HL-60 (cell line): ENCODE measurements around the gene POLN.

Experiments
- DNase-seq, 2 experiments: peaks; one replicate each; pipeline ENCODE4 v3.0.0-alpha.2; 2010 to 2020; ENCODE audit warnings: low read depth in 1 of 2, low spot score in 1 of 2
- H3K27ac ChIP-seq: fragments of 250-450 bp; sonication (Bioruptor Pico); replicated peaks from 2 replicates; pipeline ENCODE4 v1.5.1; 2020; ENCODE audit warnings: mild to moderate bottlenecking, moderate library complexity
- H3K27me3 ChIP-seq: fragments of 250-450 bp; sonication (Bioruptor Pico); 2 replicates; pipeline ENCODE4 v1.5.1; 2021; ENCODE audit warnings: mild to moderate bottlenecking, moderate library complexity; ENCODE audit not compliant: insufficient read depth, poor library complexity, severe bottlenecking
- H3K4me3 ChIP-seq: replicated peaks from 2 replicates; pipeline ENCODE4 v1.5.1; 2011; ENCODE audit warnings: mild to moderate bottlenecking, control low read depth, low read length; ENCODE audit not compliant: insufficient read depth
- GABPA ChIP-seq: IDR thresholded peaks from 2 replicates; pipeline ENCODE4 v1.6.1; 2012; ENCODE audit warnings: low read depth
- POLR2AphosphoS5 ChIP-seq: IDR thresholded peaks from 2 replicates; pipeline ENCODE4 v1.6.1; 2012; ENCODE audit warnings: low read depth
- REST ChIP-seq: IDR thresholded peaks from 2 replicates; pipeline ENCODE4 v1.6.1; 2012; ENCODE audit warnings: low read depth; ENCODE audit not compliant: insufficient replicate concordance
- SPI1 ChIP-seq: IDR thresholded peaks from 2 replicates; pipeline ENCODE4 v1.6.1; 2012; ENCODE audit warnings: low read depth, mild to moderate bottlenecking, borderline replicate concordance
- TF ChIP-seq, protein P1 (sequence below): IDR thresholded peaks from one replicate; pipeline ENCODE4 v1.5.1; 2011; ENCODE audit warnings: low read length, control low read depth, inconsistent platforms; ENCODE audit not compliant: insufficient read depth

The POLN gene

DNA sequence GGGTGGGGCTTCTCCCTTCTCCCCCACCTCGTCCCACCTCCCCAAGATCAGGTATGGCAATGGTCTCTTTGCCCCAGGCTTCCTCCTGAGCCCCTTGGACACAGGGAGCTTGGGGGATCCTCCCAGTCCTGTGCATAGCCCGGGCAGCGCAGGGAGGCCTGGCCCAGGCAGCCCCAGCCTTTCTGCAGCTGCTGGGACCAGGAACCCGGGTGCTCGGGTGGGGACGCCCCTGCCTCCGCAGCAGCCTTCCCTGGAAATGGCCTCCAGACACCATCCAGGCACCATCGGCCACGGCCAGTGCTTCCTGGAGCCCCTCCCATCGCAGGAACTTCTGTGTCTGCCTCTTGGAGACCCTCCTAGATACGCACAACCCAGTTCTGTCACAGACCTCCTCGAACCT is 25.9 kb upstream of the POLN start:
- Histone ChIP-seq H3K27me3 (no peaks in the 10 kb centered on the region), H3K27ac (no peak overlapping the region), H3K4me3 (no peak overlapping the region)
- no peak for TF ChIP-seq GABPA
- TF ChIP-seq, protein P1, sequence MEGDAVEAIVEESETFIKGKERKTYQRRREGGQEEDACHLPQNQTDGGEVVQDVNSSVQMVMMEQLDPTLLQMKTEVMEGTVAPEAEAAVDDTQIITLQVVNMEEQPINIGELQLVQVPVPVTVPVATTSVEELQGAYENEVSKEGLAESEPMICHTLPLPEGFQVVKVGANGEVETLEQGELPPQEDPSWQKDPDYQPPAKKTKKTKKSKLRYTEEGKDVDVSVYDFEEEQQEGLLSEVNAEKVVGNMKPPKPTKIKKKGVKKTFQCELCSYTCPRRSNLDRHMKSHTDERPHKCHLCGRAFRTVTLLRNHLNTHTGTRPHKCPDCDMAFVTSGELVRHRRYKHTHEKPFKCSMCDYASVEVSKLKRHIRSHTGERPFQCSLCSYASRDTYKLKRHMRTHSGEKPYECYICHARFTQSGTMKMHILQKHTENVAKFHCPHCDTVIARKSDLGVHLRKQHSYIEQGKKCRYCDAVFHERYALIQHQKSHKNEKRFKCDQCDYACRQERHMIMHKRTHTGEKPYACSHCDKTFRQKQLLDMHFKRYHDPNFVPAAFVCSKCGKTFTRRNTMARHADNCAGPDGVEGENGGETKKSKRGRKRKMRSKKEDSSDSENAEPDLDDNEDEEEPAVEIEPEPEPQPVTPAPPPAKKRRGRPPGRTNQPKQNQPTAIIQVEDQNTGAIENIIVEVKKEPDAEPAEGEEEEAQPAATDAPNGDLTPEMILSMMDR, result no peak
- TF ChIP-seq SPI1, result no peak
- TF ChIP-seq POLR2AphosphoS5, result no peak
- TF ChIP-seq REST, result no peak
- no peak for DNase-seq

DNA sequence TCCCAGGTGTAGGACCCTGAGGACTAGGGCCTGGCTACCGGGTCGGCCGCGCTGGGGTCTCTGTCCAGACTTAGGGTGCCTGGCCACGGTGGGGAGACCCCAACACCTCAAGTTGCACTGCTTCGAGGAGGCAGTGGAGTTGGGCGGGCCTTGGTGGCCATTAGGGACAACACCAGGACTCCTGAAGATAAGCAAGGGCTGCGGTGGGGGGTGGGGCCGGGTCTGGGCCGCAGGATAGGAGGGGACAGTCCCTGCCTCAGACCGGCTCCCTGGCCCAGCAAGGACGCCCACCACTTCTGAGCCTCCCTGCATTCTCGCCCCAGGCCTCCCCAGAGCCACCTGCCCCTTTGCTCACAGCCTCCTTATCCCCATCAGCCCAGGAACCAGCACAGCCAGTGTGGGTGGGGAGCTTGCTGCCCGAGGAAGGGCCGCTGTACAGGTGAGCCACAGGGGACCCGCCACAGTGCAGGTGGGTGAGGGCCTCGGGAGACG is 25.4 kb upstream of the POLN start:
- TF ChIP-seq GABPA, result no peak
- TF ChIP-seq SPI1, result no peak
- TF ChIP-seq REST, result no peak
- TF ChIP-seq POLR2AphosphoS5, result no peak
- no peak overlapping the region for H3K4me3 ChIP-seq
- H3K27me3 ChIP-seq, result no peaks in the 10 kb centered on the region
- DNase-seq, result no peak
- no peak overlapping the region for H3K27ac ChIP-seq

DNA sequence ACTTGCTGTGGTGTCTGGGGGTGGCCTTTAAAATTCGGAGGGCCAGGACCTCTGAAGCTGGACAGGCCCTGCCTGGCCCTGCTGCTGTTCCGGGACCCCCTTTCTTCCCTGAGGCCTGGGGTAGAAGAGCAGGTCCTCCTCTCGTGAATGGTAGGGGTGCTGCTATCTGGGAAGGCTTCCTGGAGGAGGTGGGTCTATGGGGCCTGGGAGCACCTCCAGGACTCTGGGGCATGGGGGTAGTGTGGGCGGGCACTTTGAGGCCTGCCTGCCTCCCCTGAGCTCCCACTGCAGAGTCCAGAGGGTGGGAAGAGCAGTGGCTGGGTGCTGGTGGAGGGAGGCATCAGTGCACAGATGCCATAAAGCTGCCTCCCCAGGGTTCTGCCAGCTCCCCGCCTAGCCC is 24.9 kb upstream of the POLN start:
- Histone ChIP-seq H3K27me3 (no peaks in the 10 kb centered on the region), H3K27ac (no peak overlapping the region), H3K4me3 (no peak overlapping the region)
- no peak for DNase-seq
- TF ChIP-seq POLR2AphosphoS5 (no peak), SPI1 (no peak), GABPA (no peak), REST (no peak)
- TF ChIP-seq, protein P1, result no peak

GRCh38 chr4:2266181-2266580 is 24.3 kb upstream of the POLN start:
- no peak for DNase-seq
- no peak overlapping the region for H3K4me3 ChIP-seq
- TF ChIP-seq GABPA (no peak), REST (no peak), SPI1 (no peak), POLR2AphosphoS5 (no peak)
- TF ChIP-seq, protein P1, result no peak
- H3K27me3 ChIP-seq, result no peaks in the 10 kb centered on the region
- H3K27ac ChIP-seq, result no peak overlapping the region
